GM21360 (cell line): ENCODE results near the gene LRRC55.

Experiments used
- ATAC-seq: cut with Tn5 transposase; IDR thresholded peaks from one replicate; pipeline ENCODE4 v1.9.1; 2021; ENCODE audit warnings: mild to moderate bottlenecking, moderate library complexity; ENCODE audit not compliant: unreplicated experiment

The LRRC55 gene

GRCh38 chr11:57200917-57201316 is 19.2 kb downstream of the LRRC55 start:
- no peak for ATAC-seq

GRCh38 chr11:57202281-57202680 is 20.5 kb downstream of the LRRC55 start:
- ATAC-seq = no peak

GRCh38 chr11:57203359-57203758 is 21.6 kb downstream of the LRRC55 start:
- no peak for ATAC-seq

GRCh38 chr11:57203882-57204480 is 22.2 kb downstream of the LRRC55 start:
- no peak for ATAC-seq

- ATAC-seq = no peak
Measured at GRCh38 chr11:57205041-57205641, 23.4 kb downstream of the LRRC55 start.

- no peak for ATAC-seq
Measured at GRCh38 chr11:57207168-57207567, 25.4 kb downstream of the LRRC55 start.

- no peak for ATAC-seq
Measured at GRCh38 chr11:57210781-57211180, 29.0 kb downstream of the LRRC55 start.

GRCh38 chr11:57213342-57214097 is 31.8 kb downstream of the LRRC55 start:
- ATAC-seq = no peak

GRCh38 chr11:57214098-57214417 is 32.3 kb downstream of the LRRC55 start:
- ATAC-seq = no peak

- no peak for ATAC-seq
Measured at GRCh38 chr11:57214494-57214893, 32.7 kb downstream of the LRRC55 start.

- no peak for ATAC-seq
Measured at GRCh38 chr11:57216463-57216862, 34.7 kb downstream of the LRRC55 start.

- ATAC-seq = no peak
Measured at GRCh38 chr11:57217053-57217452, 35.3 kb downstream of the LRRC55 start.

GRCh38 chr11:57219021-57219627 is 37.4 kb downstream of the LRRC55 start:
- ATAC-seq = no peak

GRCh38 chr11:57222239-57222638 is 40.5 kb downstream of the LRRC55 start:
- no peak for ATAC-seq

GRCh38 chr11:57223601-57224000 is 41.8 kb downstream of the LRRC55 start:
- no peak for ATAC-seq

GRCh38 chr11:57224128-57224527 is 42.4 kb downstream of the LRRC55 start:
- ATAC-seq = no peak

- ATAC-seq = no peak
Measured at GRCh38 chr11:57224537-57224936, 42.8 kb downstream of the LRRC55 start.

GRCh38 chr11:57228600-57228999 is 46.8 kb downstream of the LRRC55 start:
- ATAC-seq = no peak

GRCh38 chr11:57230316-57230715 is 48.6 kb downstream of the LRRC55 start:
- no peak for ATAC-seq

GRCh38 chr11:57230791-57231538 is 49.2 kb downstream of the LRRC55 start:
- ATAC-seq = no peak

GRCh38 chr11:57231539-57232253 is 49.9 kb downstream of the LRRC55 start:
- no peak for ATAC-seq
